Measurements from ENCODE around the gene ALKBH2. TPM values are rescaled to one million over a fixed set of nuclear protein-coding genes. Genes with fewer than 3 reads are reported as not detected.

The ALKBH2 gene
- total and polyA plus RNA-seq, 2 of the 8 experiments (the other 6 are each of a cell fraction or from before 2014, with no cell fraction given): 19.1 to 22.5 TPM

GRCh38 chr12:109056891-109057290 lies 36.4 kb downstream of the ALKBH2 start:
- no peak for TF ChIP-seq JUND (IDR thresholded peaks at IDR 0.05; ENCODE audit: low read length)
- no peak for TF ChIP-seq CHD1 (IDR thresholded peaks at IDR 0.05; ENCODE audit: low read depth, low read length)
- TF ChIP-seq PHF8 (conservative IDR thresholded peaks at IDR 0.05; ENCODE audit: low read depth, low read length): no peak
- no peak for TF ChIP-seq BCL11A (IDR thresholded peaks at IDR 0.05; ENCODE audit: low read depth in 2 of 2, low read length in 2 of 2)
- no peak for TF ChIP-seq RBBP5 (IDR thresholded peaks at IDR 0.05; ENCODE audit: borderline replicate concordance, low read depth, low read length)
- no peak for TF ChIP-seq KDM4A (IDR thresholded peaks at IDR 0.05; ENCODE audit: low read depth, low read length, severe bottlenecking)
- no peak for TF ChIP-seq EZH2 (IDR thresholded peaks at IDR 0.05; ENCODE audit: low read depth, low read length, severe bottlenecking)
- TF ChIP-seq NRF1 (IDR thresholded peaks at IDR 0.05; ENCODE audit: low read depth, low read length): no peak
- no peak for TF ChIP-seq RNF2 (IDR thresholded peaks at IDR 0.05; ENCODE audit: borderline replicate concordance, low read depth, low read length, missing control alignments, poor library complexity, severe bottlenecking)
- no peak for TF ChIP-seq NANOG (IDR thresholded peaks at IDR 0.05; ENCODE audit: insufficient read depth, low read depth, low read length, poor library complexity, severe bottlenecking)
- no peak for TF ChIP-seq SRF (IDR thresholded peaks at IDR 0.05; ENCODE audit: low read depth, low read length)
- no peaks in the 10 kb centered on the region for H3K23me2 ChIP-seq (ENCODE audit: low read depth, low read length)
- DNase-seq (ENCODE audit: low read depth in 1 of 2, low spot score in 2 of 2) (no peak), FAIRE-seq (no peak)
- no peak overlapping the region for H4K91ac ChIP-seq (replicated peaks; ENCODE audit: insufficient read length, low read length)
- no peaks in the 10 kb centered on the region; a peak in 1 of 7 replicates for H3K4me1 ChIP-seq (replicated peaks in 1 of 4; ENCODE audit: control insufficient read depth in 3 of 4, insufficient read depth in 4 of 4, low read length in 3 of 4)
- no peak overlapping the region for H2BK5ac ChIP-seq (ENCODE audit: low read depth, low read length)
- H3K4me3 ChIP-seq (ENCODE audit: extremely low read depth in 1 of 4, insufficient read depth in 2 of 4, low read depth in 3 of 4, low read length in 4 of 4): no peak overlapping the region
- H3K79me1 ChIP-seq (ENCODE audit: low read depth, low read length): no peaks in the 10 kb centered on the region
- H2BK20ac ChIP-seq (ENCODE audit: low read length): no peak overlapping the region
- no peak overlapping the region for H4K8ac ChIP-seq (ENCODE audit: extremely low read depth, insufficient read depth, low read length)
- POLR2A ChIA-PET (ENCODE audit: partially characterized antibody): no interaction called here
- H2AFZ ChIP-seq (ENCODE audit: low read length): no peak overlapping the region
- no peak overlapping the region for H3K9ac ChIP-seq (replicated peaks in 1 of 4; ENCODE audit: extremely low read depth in 1 of 4, low read depth in 3 of 4, low read length in 3 of 4)
- H2BK12ac ChIP-seq (ENCODE audit: low read depth, low read length): no peak overlapping the region
- H4K5ac ChIP-seq (ENCODE audit: insufficient read length, low read depth, low read length): no peak overlapping the region
- no peak overlapping the region for H2BK15ac ChIP-seq (ENCODE audit: low read length)
- no peak overlapping the region for H3K4me2 ChIP-seq (ENCODE audit: insufficient read depth in 1 of 2, low read depth in 2 of 2, low read length in 2 of 2)
- no peaks in the 10 kb centered on the region for H3K27me3 ChIP-seq (replicated peaks in 1 of 4; ENCODE audit: control insufficient read depth in 3 of 4, extremely low read depth in 1 of 4, insufficient read depth in 3 of 4, low read length in 3 of 4)
- no peaks in the 10 kb centered on the region for H3K79me2 ChIP-seq (ENCODE audit: control insufficient read depth in 1 of 2, insufficient read depth in 2 of 2, low read length in 2 of 2)
- H3K36me3 ChIP-seq (ENCODE audit: control insufficient read depth in 2 of 4, insufficient read depth in 4 of 4, low read length in 3 of 4): no peaks in the 10 kb centered on the region
- WGBS, 2 experiments (ENCODE audit: extremely low coverage in 1 of 2, insufficient coverage in 1 of 2, insufficient read length in 1 of 2, insufficient replicate concordance in 2 of 2, low coverage in 1 of 2, low lambda C conversion rate in 2 of 2, missing lambda C conversion rate in 1 of 2): 87% methylated on average over 3 of the region's 3 CpGs; no CpG with 5 or more reads in 1 of the 2 experiments
- no peak overlapping the region for H3K4ac ChIP-seq (replicated peaks; ENCODE audit: insufficient read length, low read depth, low read length)
- CTCF ChIA-PET (ENCODE audit: partially characterized antibody): no interaction called here
- H3K27ac ChIP-seq (ENCODE audit: low read depth, low read length): no peak overlapping the region
- H4K20me1 ChIP-seq (replicated peaks in 1 of 2; ENCODE audit: control insufficient read depth in 1 of 2, insufficient read depth in 2 of 2, low read length in 2 of 2): no peaks in the 10 kb centered on the region
- H3K14ac ChIP-seq (ENCODE audit: insufficient read length): no peak overlapping the region
- no peak overlapping the region for H3K23ac ChIP-seq (ENCODE audit: insufficient read length)
- no peak overlapping the region for H3K56ac ChIP-seq (replicated peaks; ENCODE audit: insufficient read length, low read depth, low read length)
- H2BK120ac ChIP-seq (replicated peaks; ENCODE audit: low read depth, low read length): no peak overlapping the region
- no peaks in the 10 kb centered on the region for H3K9me3 ChIP-seq (ENCODE audit: insufficient read depth in 2 of 2, low read depth in 1 of 2, low read length in 1 of 2)
- H3K18ac ChIP-seq (ENCODE audit: extremely low read depth, low read length): no peak overlapping the region
- H2AK5ac ChIP-seq (ENCODE audit: low read depth, low read length): no peak overlapping the region

Measured in H1 (cell line).